ENCODE results near the gene VWA5B1.

The VWA5B1 gene

DNA sequence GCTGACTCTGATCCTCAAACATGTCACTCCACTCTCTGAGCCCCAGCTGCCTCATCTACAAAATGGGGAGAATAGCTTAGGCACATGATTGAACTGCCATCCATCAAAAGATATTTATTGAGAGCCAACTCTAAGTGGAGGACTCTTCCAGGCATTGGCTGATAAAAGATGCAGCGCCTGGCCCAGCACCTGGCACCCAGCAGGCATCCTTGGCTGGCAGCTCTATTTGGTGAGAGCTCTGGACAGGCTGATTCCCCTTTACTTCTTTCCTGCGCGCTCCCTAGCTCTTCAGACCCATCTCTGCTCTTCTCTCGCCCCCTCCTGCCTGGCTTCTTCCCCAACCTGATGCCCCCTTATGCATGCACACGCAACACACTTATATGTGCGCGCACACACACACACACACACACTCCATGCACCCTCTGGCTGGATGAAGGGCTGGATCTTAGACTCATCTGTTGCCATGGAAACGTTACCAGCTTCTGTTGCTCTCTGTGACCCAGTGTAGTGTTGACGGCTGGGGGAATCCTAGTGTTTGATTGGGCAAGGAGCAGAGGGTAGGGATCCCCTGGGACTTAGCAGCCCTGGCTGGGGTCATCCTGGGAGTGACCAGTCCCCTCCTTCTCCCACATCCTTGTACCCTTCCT lies 49.3 kb downstream of the VWA5B1 start:
- TF ChIP-seq, protein P1, sequence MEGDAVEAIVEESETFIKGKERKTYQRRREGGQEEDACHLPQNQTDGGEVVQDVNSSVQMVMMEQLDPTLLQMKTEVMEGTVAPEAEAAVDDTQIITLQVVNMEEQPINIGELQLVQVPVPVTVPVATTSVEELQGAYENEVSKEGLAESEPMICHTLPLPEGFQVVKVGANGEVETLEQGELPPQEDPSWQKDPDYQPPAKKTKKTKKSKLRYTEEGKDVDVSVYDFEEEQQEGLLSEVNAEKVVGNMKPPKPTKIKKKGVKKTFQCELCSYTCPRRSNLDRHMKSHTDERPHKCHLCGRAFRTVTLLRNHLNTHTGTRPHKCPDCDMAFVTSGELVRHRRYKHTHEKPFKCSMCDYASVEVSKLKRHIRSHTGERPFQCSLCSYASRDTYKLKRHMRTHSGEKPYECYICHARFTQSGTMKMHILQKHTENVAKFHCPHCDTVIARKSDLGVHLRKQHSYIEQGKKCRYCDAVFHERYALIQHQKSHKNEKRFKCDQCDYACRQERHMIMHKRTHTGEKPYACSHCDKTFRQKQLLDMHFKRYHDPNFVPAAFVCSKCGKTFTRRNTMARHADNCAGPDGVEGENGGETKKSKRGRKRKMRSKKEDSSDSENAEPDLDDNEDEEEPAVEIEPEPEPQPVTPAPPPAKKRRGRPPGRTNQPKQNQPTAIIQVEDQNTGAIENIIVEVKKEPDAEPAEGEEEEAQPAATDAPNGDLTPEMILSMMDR (IDR thresholded peaks at IDR 0.05; ENCODE audit: borderline replicate concordance, insufficient read depth, low read depth, low read length): no peak
- no peak overlapping the region for H3K4me3 ChIP-seq (ENCODE audit: low read depth, low read length)

DNA sequence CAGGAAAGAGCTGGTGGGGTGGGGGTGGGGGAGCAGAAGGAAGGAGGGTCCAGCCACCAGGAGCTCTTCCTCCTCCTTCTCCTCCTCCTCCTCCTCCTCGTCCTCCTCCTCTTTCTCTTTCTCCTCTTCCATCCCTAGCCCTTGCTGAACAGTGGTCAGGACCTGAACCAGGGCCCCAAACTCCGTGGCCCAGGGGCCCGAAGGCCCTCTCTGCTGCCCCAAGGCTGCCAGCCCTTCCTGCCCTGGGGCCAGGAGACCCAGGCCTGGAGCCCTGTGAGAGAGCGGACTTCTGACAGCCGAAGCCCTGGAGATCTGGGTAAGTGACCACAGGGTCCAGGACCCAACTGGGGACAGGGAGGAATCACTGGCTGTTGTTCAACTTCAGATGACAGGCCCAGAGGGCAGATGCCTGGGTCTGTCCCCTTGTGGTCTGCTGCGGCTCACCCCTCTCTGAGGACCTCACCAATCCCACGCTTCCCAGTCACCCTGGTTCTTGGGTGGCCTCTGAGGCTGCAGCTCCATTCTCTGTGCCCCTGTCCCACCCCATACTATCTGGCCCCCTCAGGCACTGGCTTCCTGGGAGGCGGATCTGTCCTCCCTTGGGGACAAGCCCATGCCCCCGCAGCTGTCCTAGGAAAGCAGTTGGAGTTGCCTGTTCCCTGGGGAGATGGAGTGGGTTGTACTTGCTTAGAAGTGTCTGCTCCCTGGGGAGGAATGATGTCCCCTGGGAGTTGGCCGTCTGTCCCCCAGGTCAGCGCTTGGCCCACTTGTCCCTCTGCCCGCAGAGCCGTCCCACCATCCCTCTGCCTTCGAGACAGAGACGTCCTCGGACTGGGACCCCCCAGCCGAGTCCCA lies 51.8 kb downstream of the VWA5B1 start:
- TF ChIP-seq, protein P1 (IDR thresholded peaks at IDR 0.05; ENCODE audit: borderline replicate concordance, insufficient read depth, low read depth, low read length): no peak
- H3K4me3 ChIP-seq (ENCODE audit: low read depth, low read length): no peak overlapping the region

DNA sequence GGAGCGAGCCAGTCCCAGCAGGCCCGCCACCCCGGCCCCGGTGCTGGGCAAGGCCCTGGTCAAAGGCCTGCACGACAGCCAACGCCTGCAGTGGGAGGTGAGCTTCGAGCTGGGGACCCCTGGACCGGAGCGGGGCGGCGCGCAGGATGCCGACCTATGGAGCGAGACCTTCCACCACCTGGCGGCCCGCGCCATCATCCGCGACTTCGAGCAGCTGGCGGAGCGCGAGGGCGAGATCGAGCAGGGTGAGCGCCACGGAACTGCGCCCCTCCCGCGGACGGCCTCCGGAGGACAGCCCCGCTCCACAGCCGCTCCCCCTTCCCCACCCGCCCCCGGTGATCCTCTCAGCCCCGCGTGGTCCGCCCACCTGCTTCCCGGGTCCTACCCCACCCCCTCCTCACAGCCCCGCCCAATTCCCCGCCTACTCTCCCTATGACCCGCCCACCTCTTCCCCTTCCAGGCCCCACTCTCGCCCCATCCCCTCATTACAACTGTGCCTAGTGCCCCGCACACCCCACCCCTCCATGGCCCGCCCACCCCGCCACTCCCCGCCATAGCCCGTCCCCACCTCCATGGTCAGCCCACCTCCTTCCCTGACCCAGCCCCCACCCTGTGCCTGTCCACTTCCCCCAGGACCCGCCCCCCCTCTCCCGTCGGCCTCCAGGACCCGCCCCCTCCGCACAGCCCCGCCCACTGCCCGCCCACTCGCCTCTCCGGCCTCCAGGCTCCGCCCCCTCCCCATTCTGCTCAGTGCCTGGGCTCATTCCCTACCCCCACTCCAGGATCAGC lies 52.7 kb downstream of the VWA5B1 start:
- H3K4me3 ChIP-seq (ENCODE audit: low read depth, low read length): no peak overlapping the region
- TF ChIP-seq, protein P1 (IDR thresholded peaks at IDR 0.05; ENCODE audit: borderline replicate concordance, insufficient read depth, low read depth, low read length): no peak

DNA sequence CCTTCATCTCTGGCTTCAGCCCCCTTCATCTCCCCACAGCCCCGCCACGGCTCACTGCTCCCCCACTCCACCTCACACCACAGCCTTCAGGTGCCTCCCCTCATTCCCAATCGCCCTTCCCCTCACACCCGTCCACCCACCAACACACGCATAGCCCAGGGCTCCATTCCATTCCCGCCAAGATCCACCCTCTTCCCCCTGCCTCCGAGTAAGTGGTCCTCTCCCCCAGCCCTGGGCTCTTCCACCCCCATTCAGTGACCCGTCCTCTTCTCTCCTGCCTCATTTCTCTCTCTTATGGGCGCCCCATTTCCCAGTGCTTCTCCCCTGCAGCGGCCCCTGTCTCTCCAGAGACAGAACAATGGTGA lies 53.2 kb downstream of the VWA5B1 start:
- TF ChIP-seq, protein P1 (IDR thresholded peaks at IDR 0.05; ENCODE audit: borderline replicate concordance, insufficient read depth, low read depth, low read length): no peak
- H3K4me3 ChIP-seq (ENCODE audit: low read depth, low read length): no peak overlapping the region

DNA sequence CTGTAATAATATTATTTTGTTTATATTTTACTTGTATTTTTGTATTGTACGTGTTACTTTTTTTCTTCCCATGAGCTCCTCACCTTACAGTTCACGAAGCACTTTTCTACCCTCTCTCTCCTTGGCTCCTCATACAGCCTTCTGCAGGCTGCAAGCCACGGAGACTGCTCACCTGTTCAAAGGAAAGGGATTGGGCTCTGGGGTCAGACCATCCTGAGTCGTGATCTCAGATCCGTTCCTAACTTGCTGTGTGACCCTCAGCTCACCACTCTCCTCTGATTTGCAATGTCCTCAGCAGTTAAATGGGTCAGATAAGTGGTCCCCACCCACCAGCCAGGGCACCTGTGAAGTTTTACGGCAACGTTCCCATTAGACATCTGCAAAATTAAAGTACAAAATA lies 54.1 kb downstream of the VWA5B1 start:
- H3K4me3 ChIP-seq (ENCODE audit: low read depth, low read length): no peak overlapping the region
- TF ChIP-seq, protein P1 (IDR thresholded peaks at IDR 0.05; ENCODE audit: borderline replicate concordance, insufficient read depth, low read depth, low read length): no peak

DNA sequence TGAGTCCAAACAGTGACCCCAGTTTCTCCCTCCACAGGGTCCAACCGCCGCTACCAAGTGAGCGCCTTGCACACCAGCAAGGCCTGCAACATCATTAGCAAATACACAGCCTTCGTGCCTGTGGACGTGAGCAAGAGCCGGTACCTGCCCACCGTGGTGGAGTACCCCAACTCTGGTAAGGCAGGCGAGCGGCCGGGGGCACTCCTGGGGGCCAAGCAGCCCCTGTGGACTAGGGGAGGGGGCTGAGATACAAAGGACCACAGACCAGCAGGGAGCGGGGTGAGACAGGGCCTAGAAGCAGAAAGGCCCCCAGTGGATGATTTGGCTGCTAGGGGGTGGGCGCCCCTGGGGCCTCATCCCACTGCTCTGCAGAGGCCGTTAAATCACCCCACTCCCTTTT lies 54.7 kb downstream of the VWA5B1 start:
- TF ChIP-seq, protein P1 (IDR thresholded peaks at IDR 0.05; ENCODE audit: borderline replicate concordance, insufficient read depth, low read depth, low read length): no peak
- H3K4me3 ChIP-seq (ENCODE audit: low read depth, low read length): no peak overlapping the region
